ENCODE data around the gene ADAMTSL1. TPM values are rescaled to one million over a fixed set of nuclear protein-coding genes. Genes with fewer than 3 reads are reported as not detected.

ADAMTSL1 gene
- polyA plus RNA-seq, 2 of the 4 experiments (the other 2 are of a cell fraction), result 0.03 TPM; not detected in 1

DNA sequence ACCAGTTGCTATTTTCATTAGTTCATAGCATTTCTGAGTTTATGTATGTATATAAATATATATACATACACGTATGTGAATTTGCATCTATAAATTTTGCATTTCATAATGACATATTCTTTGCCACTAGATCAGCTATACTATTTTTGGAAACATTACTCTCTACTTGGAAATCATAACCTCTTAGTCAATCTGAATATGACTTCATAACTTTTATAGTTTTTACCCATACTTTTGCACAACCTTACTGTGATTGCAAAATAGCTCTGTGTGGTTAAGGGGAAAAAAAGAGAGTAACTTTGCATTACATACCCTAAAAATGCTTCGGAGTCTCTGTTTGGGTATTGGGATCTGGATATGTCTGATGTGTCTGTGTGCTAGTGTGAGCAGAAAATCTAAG, 44.9 kb upstream of the ADAMTSL1 start:
- POLR2A ChIA-PET, result no interaction called here
- Histone ChIP-seq H3K9me3 (no peaks in the 10 kb centered on the region), H3K4me2 (no peak overlapping the region), H3K27ac (no peak overlapping the region), H3K4me1 (no peaks in the 10 kb centered on the region), H3K4me3 (no peak overlapping the region)
- CTCF ChIA-PET, result interaction anchor here (1.1 to 2.1 kb wide), 3 partner anchors 10 to 174 kb away, joined by 3 to 12 read pairs (median 3); no protein-coding TSS in a partner anchor
- FAIRE-seq (no peak), ATAC-seq (no peak), DNase-seq (ENCODE audit: low read depth in 1 of 2, low spot score in 1 of 2) (no peak)
- TF ChIP-seq RFX5 (IDR thresholded peaks at IDR 0.05) (no peak), GATA3 (IDR thresholded peaks at IDR 0.05; ENCODE audit: borderline replicate concordance) (no peak), HOXB13 (CRISPR knock-in tag; IDR thresholded peaks at IDR 0.05; ENCODE audit: low read depth) (no peak), HOXA7 (CRISPR knock-in tag; IDR thresholded peaks at IDR 0.05) (no peak), FOXS1 (CRISPR knock-in tag; IDR thresholded peaks at IDR 0.05) (no peak), MAZ (IDR thresholded peaks at IDR 0.05; ENCODE audit: borderline replicate concordance, low read depth, low read length) (no peak), POLR2AphosphoS2 (conservative IDR thresholded peaks at IDR 0.05; ENCODE audit: low read length) (no peak), SREBF2 (IDR thresholded peaks at IDR 0.05) (no peak), BHLHE40 (IDR thresholded peaks at IDR 0.05; ENCODE audit: low read depth, low read length) (no peak), JUNB (IDR thresholded peaks at IDR 0.05) (no peak), NR3C1 (IDR thresholded peaks at IDR 0.05) (no peak), JUN (IDR thresholded peaks at IDR 0.05) (no peak), RCOR1 (IDR thresholded peaks at IDR 0.05; ENCODE audit: low read depth, low read length) (no peak), HOXB5 (CRISPR knock-in tag; IDR thresholded peaks at IDR 0.05) (no peak), CEBPB (IDR thresholded peaks at IDR 0.05) (no peak)
- TF ChIP-seq, protein P1, sequence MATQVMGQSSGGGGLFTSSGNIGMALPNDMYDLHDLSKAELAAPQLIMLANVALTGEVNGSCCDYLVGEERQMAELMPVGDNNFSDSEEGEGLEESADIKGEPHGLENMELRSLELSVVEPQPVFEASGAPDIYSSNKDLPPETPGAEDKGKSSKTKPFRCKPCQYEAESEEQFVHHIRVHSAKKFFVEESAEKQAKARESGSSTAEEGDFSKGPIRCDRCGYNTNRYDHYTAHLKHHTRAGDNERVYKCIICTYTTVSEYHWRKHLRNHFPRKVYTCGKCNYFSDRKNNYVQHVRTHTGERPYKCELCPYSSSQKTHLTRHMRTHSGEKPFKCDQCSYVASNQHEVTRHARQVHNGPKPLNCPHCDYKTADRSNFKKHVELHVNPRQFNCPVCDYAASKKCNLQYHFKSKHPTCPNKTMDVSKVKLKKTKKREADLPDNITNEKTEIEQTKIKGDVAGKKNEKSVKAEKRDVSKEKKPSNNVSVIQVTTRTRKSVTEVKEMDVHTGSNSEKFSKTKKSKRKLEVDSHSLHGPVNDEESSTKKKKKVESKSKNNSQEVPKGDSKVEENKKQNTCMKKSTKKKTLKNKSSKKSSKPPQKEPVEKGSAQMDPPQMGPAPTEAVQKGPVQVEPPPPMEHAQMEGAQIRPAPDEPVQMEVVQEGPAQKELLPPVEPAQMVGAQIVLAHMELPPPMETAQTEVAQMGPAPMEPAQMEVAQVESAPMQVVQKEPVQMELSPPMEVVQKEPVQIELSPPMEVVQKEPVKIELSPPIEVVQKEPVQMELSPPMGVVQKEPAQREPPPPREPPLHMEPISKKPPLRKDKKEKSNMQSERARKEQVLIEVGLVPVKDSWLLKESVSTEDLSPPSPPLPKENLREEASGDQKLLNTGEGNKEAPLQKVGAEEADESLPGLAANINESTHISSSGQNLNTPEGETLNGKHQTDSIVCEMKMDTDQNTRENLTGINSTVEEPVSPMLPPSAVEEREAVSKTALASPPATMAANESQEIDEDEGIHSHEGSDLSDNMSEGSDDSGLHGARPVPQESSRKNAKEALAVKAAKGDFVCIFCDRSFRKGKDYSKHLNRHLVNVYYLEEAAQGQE (IDR thresholded peaks at IDR 0.05), result no peak
- TF ChIP-seq, protein P2, sequence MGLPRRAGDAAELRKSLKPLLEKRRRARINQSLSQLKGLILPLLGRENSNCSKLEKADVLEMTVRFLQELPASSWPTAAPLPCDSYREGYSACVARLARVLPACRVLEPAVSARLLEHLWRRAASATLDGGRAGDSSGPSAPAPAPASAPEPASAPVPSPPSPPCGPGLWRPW (IDR thresholded peaks at IDR 0.05), result no peak
- TF ChIP-seq, protein P3, sequence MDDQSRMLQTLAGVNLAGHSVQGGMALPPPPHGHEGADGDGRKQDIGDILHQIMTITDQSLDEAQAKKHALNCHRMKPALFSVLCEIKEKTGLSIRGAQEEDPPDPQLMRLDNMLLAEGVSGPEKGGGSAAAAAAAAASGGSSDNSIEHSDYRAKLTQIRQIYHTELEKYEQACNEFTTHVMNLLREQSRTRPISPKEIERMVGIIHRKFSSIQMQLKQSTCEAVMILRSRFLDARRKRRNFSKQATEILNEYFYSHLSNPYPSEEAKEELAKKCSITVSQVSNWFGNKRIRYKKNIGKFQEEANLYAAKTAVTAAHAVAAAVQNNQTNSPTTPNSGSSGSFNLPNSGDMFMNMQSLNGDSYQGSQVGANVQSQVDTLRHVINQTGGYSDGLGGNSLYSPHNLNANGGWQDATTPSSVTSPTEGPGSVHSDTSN (IDR thresholded peaks at IDR 0.05), result no peak
- WGBS (ENCODE audit: missing lambda C conversion rate), result 62% methylated on average over 2 of the region's 2 CpGs

DNA sequence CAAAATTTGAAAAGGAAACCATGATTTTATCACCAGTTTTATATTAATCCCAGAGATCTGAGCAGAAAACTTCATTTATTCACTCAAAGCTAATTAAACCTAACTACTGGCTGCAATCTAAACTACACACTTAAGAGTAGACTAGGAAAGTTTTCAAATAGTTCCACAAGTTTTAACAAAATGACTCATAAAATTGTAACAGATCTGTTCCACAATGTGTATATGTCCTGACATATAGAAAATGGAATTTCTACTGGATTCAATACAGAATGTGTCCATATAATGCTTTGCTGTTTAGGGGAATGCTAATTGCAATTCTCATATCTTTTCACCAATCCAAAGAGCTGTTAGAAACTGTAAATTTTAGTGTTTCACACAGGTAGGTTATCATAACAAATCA, 40.3 kb upstream of the ADAMTSL1 start:
- no peaks in the 10 kb centered on the region for H3K9me3 ChIP-seq
- no peak overlapping the region for H3K4me3 ChIP-seq
- H3K27ac ChIP-seq, result no peak overlapping the region
- FAIRE-seq (no peak), DNase-seq (ENCODE audit: low read depth in 1 of 2, low spot score in 1 of 2) (no peak), ATAC-seq (no peak)
- no peaks in the 10 kb centered on the region for H3K4me1 ChIP-seq
- CTCF ChIA-PET, result interaction anchor here (1.1 to 2.1 kb wide), 2 partner anchors 9 to 178 kb away, joined by 6 read pairs; no protein-coding TSS in a partner anchor
- H3K4me2 ChIP-seq, result no peak overlapping the region
- TF ChIP-seq ZSCAN20 (CRISPR knock-in tag; IDR thresholded peaks at IDR 0.05), result no peak
- TF ChIP-seq HEYL (CRISPR knock-in tag; IDR thresholded peaks at IDR 0.05), result no peak
- no peak for TF ChIP-seq HOXB13 (CRISPR knock-in tag; IDR thresholded peaks at IDR 0.05; ENCODE audit: low read depth)
- no peak for TF ChIP-seq ZFP36 (IDR thresholded peaks at IDR 0.05; ENCODE audit: borderline replicate concordance, partially characterized antibody)
- TF ChIP-seq JUNB (IDR thresholded peaks at IDR 0.05), result no peak
- TF ChIP-seq EHMT2 (IDR thresholded peaks at IDR 0.05; ENCODE audit: low read depth), result no peak
- no peak for TF ChIP-seq CEBPB (IDR thresholded peaks at IDR 0.05)
- TF ChIP-seq, protein P4, sequence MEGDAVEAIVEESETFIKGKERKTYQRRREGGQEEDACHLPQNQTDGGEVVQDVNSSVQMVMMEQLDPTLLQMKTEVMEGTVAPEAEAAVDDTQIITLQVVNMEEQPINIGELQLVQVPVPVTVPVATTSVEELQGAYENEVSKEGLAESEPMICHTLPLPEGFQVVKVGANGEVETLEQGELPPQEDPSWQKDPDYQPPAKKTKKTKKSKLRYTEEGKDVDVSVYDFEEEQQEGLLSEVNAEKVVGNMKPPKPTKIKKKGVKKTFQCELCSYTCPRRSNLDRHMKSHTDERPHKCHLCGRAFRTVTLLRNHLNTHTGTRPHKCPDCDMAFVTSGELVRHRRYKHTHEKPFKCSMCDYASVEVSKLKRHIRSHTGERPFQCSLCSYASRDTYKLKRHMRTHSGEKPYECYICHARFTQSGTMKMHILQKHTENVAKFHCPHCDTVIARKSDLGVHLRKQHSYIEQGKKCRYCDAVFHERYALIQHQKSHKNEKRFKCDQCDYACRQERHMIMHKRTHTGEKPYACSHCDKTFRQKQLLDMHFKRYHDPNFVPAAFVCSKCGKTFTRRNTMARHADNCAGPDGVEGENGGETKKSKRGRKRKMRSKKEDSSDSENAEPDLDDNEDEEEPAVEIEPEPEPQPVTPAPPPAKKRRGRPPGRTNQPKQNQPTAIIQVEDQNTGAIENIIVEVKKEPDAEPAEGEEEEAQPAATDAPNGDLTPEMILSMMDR (IDR thresholded peaks at IDR 0.05), result no peak
- TF ChIP-seq, protein P5, sequence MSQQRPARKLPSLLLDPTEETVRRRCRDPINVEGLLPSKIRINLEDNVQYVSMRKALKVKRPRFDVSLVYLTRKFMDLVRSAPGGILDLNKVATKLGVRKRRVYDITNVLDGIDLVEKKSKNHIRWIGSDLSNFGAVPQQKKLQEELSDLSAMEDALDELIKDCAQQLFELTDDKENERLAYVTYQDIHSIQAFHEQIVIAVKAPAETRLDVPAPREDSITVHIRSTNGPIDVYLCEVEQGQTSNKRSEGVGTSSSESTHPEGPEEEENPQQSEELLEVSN (IDR thresholded peaks at IDR 0.05; ENCODE audit: borderline replicate concordance, low read depth), result no peak
- TF ChIP-seq NFE2L2 (conservative IDR thresholded peaks at IDR 0.05; ENCODE audit: low read length), result no peak
- TF ChIP-seq MAFK (IDR thresholded peaks at IDR 0.05; ENCODE audit: partially characterized antibody), result no peak
- no peak for TF ChIP-seq POLR2A (IDR thresholded peaks at IDR 0.05; ENCODE audit: low read length)
- TF ChIP-seq FOSL2 (IDR thresholded peaks at IDR 0.05), result no peak
- no peak for TF ChIP-seq FOSL2 (CRISPR knock-in tag; IDR thresholded peaks at IDR 0.05)
- no peak for TF ChIP-seq ESRRA (IDR thresholded peaks at IDR 0.05; ENCODE audit: borderline replicate concordance, low read length)
- no peak for TF ChIP-seq GATA3 (IDR thresholded peaks at IDR 0.05; ENCODE audit: borderline replicate concordance)
- no peak for TF ChIP-seq NPAS2 (CRISPR knock-in tag; IDR thresholded peaks at IDR 0.05; ENCODE audit: borderline replicate concordance)
- no peak for TF ChIP-seq CBX8 (IDR thresholded peaks at IDR 0.05)
- TF ChIP-seq PHF8 (IDR thresholded peaks at IDR 0.05; ENCODE audit: borderline replicate concordance, low read depth), result no peak
- no peak for TF ChIP-seq ZC3H11A (IDR thresholded peaks at IDR 0.05)
- POLR2A ChIA-PET, result no interaction called here
